MG63 (cell line): ENCODE results near the gene TXNL4A. TPM values are rescaled to one million over a fixed set of nuclear protein-coding genes. Genes with fewer than 3 reads are reported as not detected.

ENCODE experiments used
- DNase-seq: peaks from one replicate; pipeline ENCODE4 v3.0.0-alpha.2; 2020
- H3K27me3 ChIP-seq: fragments of 250-450 bp; sonication (Bioruptor Pico); 2 replicates; pipeline ENCODE4 v1.5.1; 2020; ENCODE audit warnings: mild to moderate bottlenecking, moderate library complexity
- H3K36me3 ChIP-seq: fragments of 250-450 bp; sonication (Bioruptor Pico); 2 replicates; pipeline ENCODE4 v1.5.1; 2020; ENCODE audit warnings: mild to moderate bottlenecking, moderate library complexity
- H3K4me3 ChIP-seq: fragments of 250-450 bp; sonication (Bioruptor Pico); 2 replicates; pipeline ENCODE4 v1.5.1; 2020; ENCODE audit warnings: mild to moderate bottlenecking, moderate library complexity
- H3K9me3 ChIP-seq: fragments of 250-450 bp; sonication (Bioruptor Pico); 2 replicates; pipeline ENCODE4 v1.5.1; 2020; ENCODE audit warnings: mild to moderate bottlenecking, moderate library complexity
- total RNA-seq: library from RNA; depleted of rRNA; stranded (reverse); fragments of >200 nt; shearing (Covaris generic); gene quantifications from 2 replicates; pipeline ENCODE4 v1.2.3, GENCODE V29; 2014; ENCODE audit warnings: low replicate concordance; rRNA removed

Gene TXNL4A
- total RNA-seq, 1 experiment from 2014 or later = 176 TPM

DNA sequence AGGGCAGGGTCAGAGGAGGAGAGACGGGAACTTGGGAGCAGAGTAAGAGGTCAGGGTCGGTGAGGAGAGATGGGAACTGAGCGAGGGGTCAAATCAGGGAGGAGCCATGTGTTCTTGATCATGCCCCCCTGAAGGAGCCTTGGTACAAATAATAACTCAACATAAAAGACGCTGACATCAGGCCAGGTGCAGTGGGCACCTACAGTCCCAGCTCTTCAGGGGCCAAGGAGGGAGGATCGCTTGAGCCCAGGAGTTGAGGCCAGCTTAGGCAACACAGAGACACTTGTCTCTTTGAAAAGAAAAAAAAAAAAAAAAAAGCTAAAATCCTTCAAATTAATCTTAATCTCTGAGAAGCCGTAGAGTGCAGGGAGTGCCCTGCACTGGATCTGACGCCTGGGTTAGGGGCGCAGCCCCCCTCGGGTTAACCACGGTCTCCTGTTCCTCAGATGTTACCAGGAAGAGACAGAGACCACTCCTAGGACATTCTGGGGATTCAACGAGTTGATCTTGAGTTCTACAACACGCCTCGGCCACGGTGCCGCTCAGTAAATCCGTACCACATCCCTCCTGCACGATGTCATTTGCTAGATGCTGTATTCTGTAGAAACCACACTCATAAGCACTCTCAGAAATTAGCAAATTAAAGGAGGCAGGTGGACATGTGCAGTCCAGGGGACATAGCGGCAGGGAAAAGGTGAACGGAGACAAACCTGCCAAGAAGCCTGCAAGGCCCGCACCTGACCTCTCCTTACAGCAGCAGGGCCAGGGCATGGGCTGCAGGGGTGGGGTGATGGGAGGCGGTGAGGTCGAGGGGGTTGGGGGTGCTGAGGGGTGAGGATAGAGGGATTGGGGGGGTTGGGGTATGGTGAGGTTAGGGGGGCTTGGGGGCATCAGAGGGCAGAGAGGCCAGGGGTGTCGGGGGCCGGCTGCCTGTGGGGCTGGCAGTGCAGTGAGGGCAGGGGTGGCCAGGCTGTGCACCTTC, 66.1 kb downstream of the TXNL4A start:
- Histone ChIP-seq H3K36me3 (no peaks in the 10 kb centered on the region; the same call in none of the 2 replicates), H3K4me3 (no peak overlapping the region), H3K9me3 (no peaks in the 10 kb centered on the region), H3K27me3 (no peaks in the 10 kb centered on the region)
- no peak for DNase-seq

Other genes starting within 250 kb of the TXNL4A start
- not detected in 2 replicates for gene KCNG2, start 190.6 kb downstream of the TXNL4A start, total RNA-seq
- 24.3 and 53.1 TPM in 2 replicates for gene SLC66A2, start 36.9 kb downstream of the TXNL4A start, total RNA-seq
- not detected in 2 replicates for gene HSBP1L1, start 23.9 kb downstream of the TXNL4A start, total RNA-seq
- 35.0 and 50.7 TPM in 2 replicates for gene RBFA, start 45.9 kb upstream of the TXNL4A start, total RNA-seq
- 9.5 and 12.8 TPM in 2 replicates for gene ADNP2, start 120.7 kb upstream of the TXNL4A start, total RNA-seq